CD4-positive, alpha-beta T cell treated with Interleukin-1 beta for 1 hour (primary cell): ENCODE results near the gene DMWD.
"Not testable (repeated sequence)": the region's sequence is repeated elsewhere in the genome, so short reads cannot be mapped to it uniquely, and the experiment has no call there.

Experiments
- DNase-seq, 2 donors: peaks; one replicate each; pipeline ENCODE4 v3.0.0-alpha.2; 2020 to 2022

DMWD gene

GRCh38 chr19:45816236-45817009 lies 23.8 kb upstream of the DMWD start:
- no peak for DNase-seq

GRCh38 chr19:45815481-45816216 lies 23.0 kb upstream of the DMWD start:
- no peak for DNase-seq

- no peak for DNase-seq
Measured at GRCh38 chr19:45814851-45815480, 22.3 kb upstream of the DMWD start, which contains the start of gene RSPH6A. Gene RSPH6A, minus strand, starts transcription at chr19:45815308. Its CDS starts 132 bp downstream, at chr19:45815176.

- DNase-seq = no peak
Measured at GRCh38 chr19:45814166-45814780, 21.6 kb upstream of the DMWD start.

- DNase-seq = no peak
Measured at GRCh38 chr19:45812297-45812696, 19.7 kb upstream of the DMWD start.

- DNase-seq = no peak
Measured at GRCh38 chr19:45809643-45810159, 17.1 kb upstream of the DMWD start.

- no peak for DNase-seq
Measured at GRCh38 chr19:45805719-45806118, 13.1 kb upstream of the DMWD start.

GRCh38 chr19:45804959-45805230 lies 12.2 kb upstream of the DMWD start:
- DNase-seq = no peak

GRCh38 chr19:45804140-45804958 lies 11.7 kb upstream of the DMWD start:
- DNase-seq = no peak

- no peak for DNase-seq
Measured at GRCh38 chr19:45801603-45802175, 9.0 kb upstream of the DMWD start.

GRCh38 chr19:45800070-45800553 lies 7.5 kb upstream of the DMWD start:
- DNase-seq = no peak

GRCh38 chr19:45799541-45799940 lies 6.9 kb upstream of the DMWD start:
- DNase-seq = not testable (repeated sequence)

- DNase-seq = peak; percentile 56 to 71
Measured at GRCh38 chr19:45798995-45799517, 6.4 kb upstream of the DMWD start.

GRCh38 chr19:45794627-45795026 lies 2.0 kb upstream of the DMWD start:
- no peak for DNase-seq

- DNase-seq = no peak
Measured at GRCh38 chr19:45793876-45794275, 1.2 kb upstream of the DMWD start.

- no peak for DNase-seq
Measured at GRCh38 chr19:45793178-45793564, 526 bp upstream of the DMWD start.

- peak in 1 of 2 donors; percentile 18 for DNase-seq
Measured at GRCh38 chr19:45791744-45792469, 738 bp downstream of the DMWD start.

- peak; percentile 55 to 57 for DNase-seq
Measured at GRCh38 chr19:45790942-45791341, 1.7 kb downstream of the DMWD start.

GRCh38 chr19:45789035-45789786 lies 3.4 kb downstream of the DMWD start:
- DNase-seq = no peak

GRCh38 chr19:45786533-45786894 lies 6.1 kb downstream of the DMWD start:
- DNase-seq = no peak
